Measurements from ENCODE around the gene PNMT. TPM values are rescaled to one million over a fixed set of nuclear protein-coding genes. Genes with fewer than 3 reads are reported as not detected.
"Not testable (repeated sequence)": the region's sequence is repeated elsewhere in the genome, so short reads cannot be mapped to it uniquely, and the experiment has no call there.

The PNMT gene
- total and polyA plus RNA-seq, 2 of the 4 experiments (the other 2 are of a cell fraction), result not detected

DNA sequence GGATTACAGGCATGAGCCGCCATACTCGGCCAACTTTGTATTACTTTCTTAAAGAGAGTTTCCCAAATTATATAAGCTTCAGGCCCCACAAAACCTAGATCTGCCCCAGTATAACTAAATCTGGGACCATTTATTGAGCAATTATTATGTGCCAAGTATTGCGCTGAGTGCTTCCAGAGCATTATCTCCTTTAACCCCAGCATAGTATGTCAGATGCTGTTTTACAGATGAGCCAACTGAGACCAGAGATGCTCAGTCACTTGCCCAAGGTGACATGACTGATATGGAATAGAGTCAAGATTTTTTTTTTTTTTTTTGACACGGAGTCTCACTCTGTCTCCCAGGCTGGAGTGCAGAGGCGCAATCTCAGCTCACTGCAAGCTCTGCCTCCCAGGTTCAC, 29.7 kb downstream of the PNMT start:
- H4K5ac ChIP-seq (ENCODE audit: low read depth, low read length), result no peak overlapping the region
- peaks cover 19% of the 10 kb centered on the region for H3K9me1 ChIP-seq (ENCODE audit: insufficient read depth, low read length)
- H4K20me1 ChIP-seq (ENCODE audit: insufficient read depth, low read length), result peaks cover 19% of the 10 kb centered on the region
- no TSS peak for BruUV-seq (replicated peaks)
- H4K91ac ChIP-seq (ENCODE audit: insufficient read depth, low read depth, low read length), result no peak overlapping the region
- no peak overlapping the region for H3K56ac ChIP-seq (ENCODE audit: extremely low read depth, insufficient read depth, low read length)
- H2BK15ac ChIP-seq (ENCODE audit: low read depth, low read length), result no peak overlapping the region
- TF ChIP-seq CEBPB (IDR thresholded peaks at IDR 0.05; ENCODE audit: low read depth, low read length) (no peak), MAZ (IDR thresholded peaks at IDR 0.05; ENCODE audit: borderline replicate concordance, low read depth, low read length) (no peak), SMC3 (IDR thresholded peaks at IDR 0.05; ENCODE audit: low read depth, low read length) (no peak), POLR2A (IDR thresholded peaks at IDR 0.05; ENCODE audit: low read depth, low read length) (no peak)
- TF ChIP-seq, protein P1, sequence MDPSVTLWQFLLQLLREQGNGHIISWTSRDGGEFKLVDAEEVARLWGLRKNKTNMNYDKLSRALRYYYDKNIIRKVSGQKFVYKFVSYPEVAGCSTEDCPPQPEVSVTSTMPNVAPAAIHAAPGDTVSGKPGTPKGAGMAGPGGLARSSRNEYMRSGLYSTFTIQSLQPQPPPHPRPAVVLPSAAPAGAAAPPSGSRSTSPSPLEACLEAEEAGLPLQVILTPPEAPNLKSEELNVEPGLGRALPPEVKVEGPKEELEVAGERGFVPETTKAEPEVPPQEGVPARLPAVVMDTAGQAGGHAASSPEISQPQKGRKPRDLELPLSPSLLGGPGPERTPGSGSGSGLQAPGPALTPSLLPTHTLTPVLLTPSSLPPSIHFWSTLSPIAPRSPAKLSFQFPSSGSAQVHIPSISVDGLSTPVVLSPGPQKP (IDR thresholded peaks at IDR 0.05; ENCODE audit: borderline replicate concordance, low read depth, low read length), result no peak
- H3K9ac ChIP-seq (ENCODE audit: low read depth, low read length), result no peak overlapping the region
- H2AK9ac ChIP-seq (replicated peaks; ENCODE audit: low read depth, low read length, poor library complexity), result no peak overlapping the region
- no peak overlapping the region for H2BK20ac ChIP-seq (ENCODE audit: low read depth, low read length)
- ATAC-seq (ENCODE audit: low read depth) (no peak), DNase-seq (no peak)
- H4K8ac ChIP-seq (ENCODE audit: low read depth in 2 of 2, low read length in 2 of 2), result no peak overlapping the region
- no CpG with 5 or more reads among the region's 5 CpGs for WGBS, 2 experiments (ENCODE audit: extremely low coverage in 2 of 2, insufficient read length in 1 of 2)
- H3K36me3 ChIP-seq (ENCODE audit: control insufficient read depth, insufficient read depth, low read length), result no peaks in the 10 kb centered on the region
- intact Hi-C loops (cut with micrococcal nuclease), result no loop called here
- no peak overlapping the region for H3K4me2 ChIP-seq (ENCODE audit: low read depth, low read length)
- CTCF ChIA-PET, result no interaction called here
- dilution Hi-C loops (cut with HindIII; ENCODE audit: low sequenced_read_pairs, unreplicated experiment), result no loop called here
- peaks cover 11% of the 10 kb centered on the region for H3K4me1 ChIP-seq (ENCODE audit: control insufficient read depth, insufficient read depth, low read length)
- no peaks in the 10 kb centered on the region for H3K27me3 ChIP-seq (ENCODE audit: control insufficient read depth, insufficient read depth, low read length)
- H3K79me1 ChIP-seq (ENCODE audit: low read depth in 1 of 2, low read length in 2 of 2), result peaks cover 0 to 31% of the 10 kb centered on the region in 2 experiments; a peak in 3 of 4 replicates
- H2BK5ac ChIP-seq (ENCODE audit: low read depth, low read length, poor library complexity, severe bottlenecking), result no peak overlapping the region
- no peak overlapping the region for H3K4me3 ChIP-seq (ENCODE audit: insufficient read depth, low read depth, low read length)
- POLR2A ChIA-PET (ENCODE audit: unreplicated experiment), result no interaction called here
- H3K4ac ChIP-seq (ENCODE audit: low read depth, low read length), result no peak overlapping the region
- no peak overlapping the region for H2AFZ ChIP-seq (replicated peaks; ENCODE audit: low read length, poor library complexity)
- H3K23ac ChIP-seq (ENCODE audit: low read depth, low read length), result no peak overlapping the region
- H3K18ac ChIP-seq (ENCODE audit: low read depth, low read length), result no peak overlapping the region
- no peak overlapping the region for H2BK120ac ChIP-seq (ENCODE audit: low read depth, low read length)
- no peaks in the 10 kb centered on the region for H3K9me3 ChIP-seq (ENCODE audit: control insufficient read depth, insufficient read depth, low read length)
- in situ Hi-C loops (cut with MboI; ENCODE audit: low sequenced_read_pairs), result no loop called here
- no peak overlapping the region for H3K14ac ChIP-seq (replicated peaks; ENCODE audit: low read depth, low read length)
- no peak overlapping the region for H3K27ac ChIP-seq (ENCODE audit: insufficient read depth, low read length)
- H2AK5ac ChIP-seq (ENCODE audit: low read depth, low read length), result no peak overlapping the region

DNA sequence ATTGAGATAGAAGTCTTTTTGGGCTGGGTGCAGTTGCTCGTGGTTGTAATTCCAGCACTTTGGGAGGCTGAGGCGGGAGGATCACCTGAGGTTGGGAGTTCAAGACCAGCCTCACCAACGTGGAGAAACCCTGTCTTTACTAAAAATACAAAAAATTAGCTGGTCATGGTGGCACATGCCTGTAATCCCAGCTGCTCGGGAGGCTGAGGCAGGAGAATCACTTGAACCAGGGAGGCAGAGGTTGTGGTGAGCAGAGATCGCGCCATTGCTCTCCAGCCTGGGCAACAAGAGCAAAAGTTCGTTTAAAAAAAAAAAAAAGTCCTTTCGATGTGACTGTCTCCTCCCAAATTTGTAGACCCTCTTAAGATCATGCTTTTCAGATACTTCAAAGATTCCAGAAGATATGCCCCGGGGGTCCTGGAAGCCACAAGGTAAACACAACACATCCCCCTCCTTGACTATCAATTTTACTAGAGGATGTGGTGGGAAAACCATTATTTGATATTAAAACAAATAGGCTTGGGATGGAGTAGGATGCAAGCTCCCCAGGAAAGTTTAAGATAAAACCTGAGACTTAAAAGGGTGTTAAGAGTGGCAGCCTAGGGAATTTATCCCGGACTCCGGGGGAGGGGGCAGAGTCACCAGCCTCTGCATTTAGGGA, 31.0 kb downstream of the PNMT start:
- peak overlapping the region; percentile 86 to 88 for H4K8ac ChIP-seq (ENCODE audit: low read depth in 2 of 2, low read length in 2 of 2)

More for the DNA sequence above, 31.0 kb downstream of the PNMT start:
- peak overlapping the region; percentile 90 for H3K4me3 ChIP-seq (ENCODE audit: insufficient read depth, low read depth, low read length)
- dilution Hi-C loops (cut with HindIII; ENCODE audit: low sequenced_read_pairs, unreplicated experiment); H3K36me3 ChIP-seq (ENCODE audit: control insufficient read depth, insufficient read depth, low read length); H2BK120ac ChIP-seq (ENCODE audit: low read depth, low read length); BruUV-seq (replicated peaks); H3K27me3 ChIP-seq (ENCODE audit: control insufficient read depth, insufficient read depth, low read length); in situ Hi-C loops (cut with MboI; ENCODE audit: low sequenced_read_pairs); H2BK20ac ChIP-seq (ENCODE audit: low read depth, low read length); H3K9me3 ChIP-seq (ENCODE audit: control insufficient read depth, insufficient read depth, low read length); H3K56ac ChIP-seq (ENCODE audit: extremely low read depth, insufficient read depth, low read length); DNase-seq; intact Hi-C loops (cut with micrococcal nuclease); H2BK15ac ChIP-seq (ENCODE audit: low read depth, low read length): not testable (repeated sequence)
- H3K4me1 ChIP-seq (ENCODE audit: control insufficient read depth, insufficient read depth, low read length), result peaks cover 14% of the 10 kb centered on the region
- peak overlapping the region; percentile 70 for H3K18ac ChIP-seq (ENCODE audit: low read depth, low read length)
- WGBS, 2 experiments (ENCODE audit: extremely low coverage in 2 of 2, insufficient read length in 1 of 2), result 80% methylated on average over 1 of the region's 11 CpGs; no CpG with 5 or more reads in 1 of the 2 experiments
- peak overlapping the region; percentile 96 for H3K4me2 ChIP-seq (ENCODE audit: low read depth, low read length)
- H4K5ac ChIP-seq (ENCODE audit: low read depth, low read length), result peak overlapping the region; percentile 91
- peak overlapping the region; percentile 87 for H3K9ac ChIP-seq (ENCODE audit: low read depth, low read length)
- H3K23ac ChIP-seq (ENCODE audit: low read depth, low read length), result peak overlapping the region; percentile 21; the same call in 1 of the 2 replicates
- peak overlapping the region; percentile 26; the same call in 1 of the 2 replicates for H2AK5ac ChIP-seq (ENCODE audit: low read depth, low read length)
- peak; percentile 1 for ATAC-seq (ENCODE audit: low read depth)
- H3K79me1 ChIP-seq (ENCODE audit: low read depth in 1 of 2, low read length in 2 of 2), result peaks cover 0 to 45% of the 10 kb centered on the region in 2 experiments; a peak in 3 of 4 replicates
- peaks cover 30% of the 10 kb centered on the region for H4K20me1 ChIP-seq (ENCODE audit: insufficient read depth, low read length)
- ChIA-PET POLR2A (ENCODE audit: unreplicated experiment) (interaction anchor here (0.6 kb wide), 1 partner anchor 11 kb away, joined by 4 read pairs; the partner anchor contains the start of gene PGAP3), CTCF (interaction anchor here (1.5 kb wide), 1 partner anchor 11 kb away, joined by 7 read pairs; the partner anchor contains the start of gene PGAP3)
- H3K14ac ChIP-seq (replicated peaks; ENCODE audit: low read depth, low read length), result peak overlapping the region; percentile 26; the same call in 1 of the 2 replicates
- peak overlapping the region; percentile 31; the same call in 1 of the 2 replicates for H4K91ac ChIP-seq (ENCODE audit: insufficient read depth, low read depth, low read length)
- peak overlapping the region; percentile 13 for H2AK9ac ChIP-seq (replicated peaks; ENCODE audit: low read depth, low read length, poor library complexity)
- H3K9me1 ChIP-seq (ENCODE audit: insufficient read depth, low read length), result peaks cover 21% of the 10 kb centered on the region
- 0 out of 2 replicates have a peak overlapping the region, but pooled peaks have one; percentile 21 for H3K27ac ChIP-seq (ENCODE audit: insufficient read depth, low read length)
- H2BK5ac ChIP-seq (ENCODE audit: low read depth, low read length, poor library complexity, severe bottlenecking), result peak overlapping the region; percentile 30
- H2AFZ ChIP-seq (replicated peaks; ENCODE audit: low read length, poor library complexity), result peak overlapping the region; percentile 89
- peak overlapping the region; percentile 47 for H3K4ac ChIP-seq (ENCODE audit: low read depth, low read length)

Data from IMR-90 (cell line).